ENCODE measurements around the gene DUSP11.
A peak's percentile ranks its signal among the peaks of the same experiment; 100 is the strongest.
"Not testable (repeated sequence)": the region's sequence is repeated elsewhere in the genome, so short reads cannot be mapped to it uniquely, and the experiment has no call there.

DUSP11 gene

DNA sequence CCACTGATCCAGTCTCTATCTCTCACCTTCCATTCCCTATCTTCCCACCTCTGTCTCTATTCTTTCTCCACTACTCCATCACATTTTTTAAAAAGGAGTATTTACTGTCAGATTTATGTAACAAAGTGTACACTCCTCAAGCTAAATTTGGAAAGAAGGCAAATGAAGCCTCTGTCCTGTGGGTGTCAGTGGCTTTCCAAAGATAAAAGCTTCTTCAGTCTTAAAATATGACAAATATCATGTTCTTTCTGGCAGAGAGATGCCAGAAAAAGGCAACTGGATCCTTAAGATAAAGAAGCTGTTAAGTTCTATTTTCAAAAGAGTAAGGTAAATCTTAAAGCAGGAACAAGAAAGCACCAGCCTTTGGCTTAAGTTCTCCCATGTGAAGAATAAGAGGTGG, 7.1 kb downstream of the DUSP11 start:
- DNase-seq (ENCODE audit: low read depth): no peak

DNA sequence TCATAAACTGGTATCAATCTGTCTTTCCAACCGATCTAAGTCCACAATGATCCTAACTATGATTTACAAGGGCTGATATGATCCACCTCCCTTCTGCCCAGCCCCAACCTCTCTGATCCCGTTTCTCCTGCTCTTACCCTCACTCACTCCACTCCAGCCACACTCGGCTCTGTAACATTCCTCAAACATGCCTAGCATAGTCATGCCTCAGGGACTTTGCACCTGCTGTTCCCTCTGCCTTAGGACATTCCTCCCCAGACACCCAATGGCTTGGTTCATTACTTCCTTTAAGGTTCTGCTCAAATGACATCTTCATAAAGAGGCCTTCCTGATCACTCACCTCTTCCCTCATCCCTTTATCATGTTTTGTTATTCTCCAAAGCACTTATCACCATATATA, 9.2 kb downstream of the DUSP11 start:
- DNase-seq (ENCODE audit: low read depth): no peak

DNA sequence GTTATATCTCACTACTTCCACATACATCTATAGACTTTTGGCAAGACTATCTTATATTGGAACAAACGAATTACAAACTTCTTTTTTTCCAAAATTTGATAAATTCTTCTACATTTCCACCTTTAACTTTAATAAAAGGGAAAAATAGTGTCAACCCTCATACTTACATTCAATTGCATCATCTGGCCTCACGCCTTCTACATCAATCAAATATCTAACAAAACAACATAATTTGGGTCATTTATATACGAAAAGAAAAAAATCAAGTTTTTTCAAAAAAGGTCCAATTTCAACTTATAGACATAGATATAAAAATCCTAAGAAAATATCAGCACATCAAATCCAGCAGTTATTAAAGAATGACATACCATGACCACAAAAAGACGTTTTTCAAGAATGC, 12.9 kb downstream of the DUSP11 start:
- DNase-seq (ENCODE audit: low read depth): no peak

DNA sequence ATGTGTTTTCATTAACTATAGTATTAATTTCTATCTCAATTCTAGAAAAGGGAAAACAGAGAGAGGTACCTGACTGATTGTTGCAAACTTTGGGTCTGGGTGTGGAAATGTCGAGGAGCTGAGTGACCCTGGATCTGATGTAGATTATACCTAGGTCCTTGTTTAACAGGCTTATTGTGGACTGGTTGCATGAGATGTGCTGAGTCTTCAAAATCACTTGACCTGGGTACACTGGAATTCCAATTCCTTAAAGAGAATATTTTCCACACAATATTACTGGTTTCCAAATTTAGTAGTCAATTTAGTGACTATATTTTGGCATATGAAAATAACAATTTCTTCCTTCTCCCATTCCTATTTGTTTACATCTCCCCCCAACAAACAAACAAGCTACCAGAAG, 13.6 kb downstream of the DUSP11 start:
- no peak for DNase-seq (ENCODE audit: low read depth)

DNA sequence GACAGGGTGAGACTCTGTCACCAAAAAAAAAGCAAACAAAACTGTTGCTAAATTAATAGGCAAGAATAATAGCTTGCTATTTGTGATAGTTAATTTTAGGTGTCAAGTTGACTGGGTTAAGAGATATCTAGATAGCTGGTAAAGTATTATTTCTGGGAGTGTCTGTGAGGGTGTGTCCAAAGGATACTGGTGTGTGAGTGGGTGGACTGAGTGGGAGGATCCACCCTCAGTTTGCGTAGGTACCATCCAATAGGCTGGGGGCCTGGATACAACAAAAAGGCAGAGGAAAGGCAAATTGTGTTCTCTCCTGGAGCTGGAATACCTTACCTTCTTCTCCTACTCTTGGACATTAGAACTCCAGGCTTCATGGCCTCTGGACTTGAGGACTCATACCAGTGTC, 15.0 kb downstream of the DUSP11 start:
- no peak for DNase-seq (ENCODE audit: low read depth)

DNA sequence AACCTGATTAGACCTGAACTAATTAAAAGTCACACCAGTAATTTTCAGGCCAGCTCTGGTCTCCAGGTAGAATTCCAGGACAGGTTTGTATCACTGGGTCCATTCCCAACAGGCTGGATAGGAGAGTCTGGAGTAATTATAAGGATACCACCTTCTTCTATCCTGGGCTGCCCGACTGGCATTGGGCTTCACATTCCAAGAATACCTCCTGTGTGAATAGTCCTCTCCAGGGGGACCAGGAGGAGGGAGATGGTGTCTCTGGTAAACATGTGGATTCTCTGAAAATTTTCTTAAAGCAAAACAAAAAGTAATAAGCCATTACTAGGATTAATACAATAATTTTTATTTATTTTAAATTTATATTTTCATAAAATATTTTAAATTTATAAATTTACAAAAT, 17.3 kb downstream of the DUSP11 start:
- DNase-seq (ENCODE audit: low read depth): no peak

DNA sequence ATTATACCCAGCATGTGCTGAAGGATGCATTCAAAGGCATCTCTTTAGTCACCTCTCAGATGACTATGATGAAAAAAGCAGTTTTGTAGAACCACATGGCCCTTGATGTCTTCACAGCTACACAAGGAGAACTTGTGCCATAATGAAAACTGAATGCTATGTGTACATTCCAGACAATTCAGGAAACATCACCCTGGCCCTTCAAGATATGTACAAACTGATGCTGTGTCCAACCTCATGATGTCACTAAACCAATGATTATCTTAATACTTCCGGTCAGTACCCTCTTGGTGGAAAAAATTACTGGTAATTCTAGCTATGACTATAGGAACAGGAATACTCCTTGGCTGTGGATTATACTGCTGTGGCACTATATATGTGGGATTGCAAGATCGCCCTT, 20.0 kb downstream of the DUSP11 start:
- no peak for DNase-seq (ENCODE audit: low read depth)

DNA sequence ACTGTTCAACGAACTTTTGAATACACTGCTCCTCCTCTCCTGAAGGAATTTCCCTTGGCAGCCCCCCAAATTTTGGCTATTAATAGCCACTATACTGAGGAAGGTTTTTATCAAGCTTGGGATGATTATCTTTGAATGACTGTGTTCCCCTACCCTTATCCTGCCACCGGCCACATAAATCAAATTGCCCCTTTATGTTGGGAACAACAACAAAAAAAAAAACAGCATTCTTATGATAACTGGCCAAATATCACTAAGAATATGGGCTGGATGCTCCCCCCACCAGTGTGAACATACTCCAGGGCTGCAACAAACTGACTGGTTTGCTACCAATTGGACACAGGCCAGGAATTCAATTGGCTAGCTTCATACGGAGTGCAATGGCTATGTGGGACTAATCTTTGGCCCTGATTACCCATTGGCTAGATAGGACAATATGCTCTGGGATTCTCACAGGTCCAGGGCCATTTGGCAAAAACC, 20.6 kb downstream of the DUSP11 start:
- no peak for DNase-seq (ENCODE audit: low read depth)

DNA sequence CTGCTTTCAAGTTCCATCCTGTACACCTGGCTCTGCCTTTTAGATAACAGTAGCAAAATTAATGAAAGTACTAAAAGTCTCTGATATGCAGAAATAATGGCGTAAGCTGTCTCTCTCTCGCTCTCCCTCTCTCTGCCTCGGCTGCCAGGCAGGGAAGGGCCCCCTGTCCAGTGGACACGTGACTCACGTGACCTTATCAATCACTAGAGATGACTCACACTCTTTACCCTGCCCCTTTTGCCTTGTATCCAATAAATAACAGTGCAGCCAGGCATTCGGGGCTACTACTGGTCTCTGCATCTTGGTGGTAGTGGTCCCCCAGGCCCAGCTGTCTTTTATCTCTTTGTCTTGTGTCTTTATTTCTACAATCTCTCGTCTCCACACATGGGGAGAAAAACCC, 25.6 kb downstream of the DUSP11 start:
- not testable (repeated sequence) for DNase-seq (ENCODE audit: low read depth)

DNA sequence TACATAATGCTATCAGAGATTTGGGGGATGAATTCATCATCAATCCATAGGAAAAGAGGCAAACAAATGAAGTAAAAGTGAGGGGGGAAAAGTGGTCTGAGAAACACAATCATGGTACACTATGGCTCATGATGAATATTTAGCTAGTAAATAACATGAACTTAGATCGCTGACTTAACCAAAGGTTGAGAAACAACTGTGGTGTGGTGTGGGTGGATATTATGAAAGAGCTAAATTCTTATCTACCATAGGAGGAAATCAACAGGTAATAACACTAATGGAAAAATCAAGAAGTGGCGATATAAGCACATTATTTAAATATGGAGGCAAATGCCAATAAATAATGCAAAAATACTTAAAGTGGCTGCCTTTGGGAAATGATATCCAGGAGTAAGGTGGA, 30.6 kb downstream of the DUSP11 start:
- DNase-seq (ENCODE audit: low read depth): no peak

DNA sequence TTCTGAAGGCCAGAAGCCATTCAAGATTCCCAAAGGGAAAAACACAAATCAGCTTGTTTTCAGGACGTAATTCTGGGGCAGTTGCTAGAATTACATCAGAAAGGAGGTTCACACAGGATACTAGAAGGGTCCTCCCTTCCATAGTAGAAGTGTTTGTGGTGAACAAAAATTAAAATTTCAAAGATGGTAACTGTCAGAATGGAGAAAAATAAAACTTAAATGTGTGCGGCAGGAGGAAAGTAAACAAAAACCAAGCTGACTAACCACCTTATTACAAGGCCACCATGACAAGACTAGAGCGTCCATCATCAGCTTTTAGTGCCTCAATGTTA, 33.1 kb downstream of the DUSP11 start:
- no peak for DNase-seq (ENCODE audit: low read depth)

DNA sequence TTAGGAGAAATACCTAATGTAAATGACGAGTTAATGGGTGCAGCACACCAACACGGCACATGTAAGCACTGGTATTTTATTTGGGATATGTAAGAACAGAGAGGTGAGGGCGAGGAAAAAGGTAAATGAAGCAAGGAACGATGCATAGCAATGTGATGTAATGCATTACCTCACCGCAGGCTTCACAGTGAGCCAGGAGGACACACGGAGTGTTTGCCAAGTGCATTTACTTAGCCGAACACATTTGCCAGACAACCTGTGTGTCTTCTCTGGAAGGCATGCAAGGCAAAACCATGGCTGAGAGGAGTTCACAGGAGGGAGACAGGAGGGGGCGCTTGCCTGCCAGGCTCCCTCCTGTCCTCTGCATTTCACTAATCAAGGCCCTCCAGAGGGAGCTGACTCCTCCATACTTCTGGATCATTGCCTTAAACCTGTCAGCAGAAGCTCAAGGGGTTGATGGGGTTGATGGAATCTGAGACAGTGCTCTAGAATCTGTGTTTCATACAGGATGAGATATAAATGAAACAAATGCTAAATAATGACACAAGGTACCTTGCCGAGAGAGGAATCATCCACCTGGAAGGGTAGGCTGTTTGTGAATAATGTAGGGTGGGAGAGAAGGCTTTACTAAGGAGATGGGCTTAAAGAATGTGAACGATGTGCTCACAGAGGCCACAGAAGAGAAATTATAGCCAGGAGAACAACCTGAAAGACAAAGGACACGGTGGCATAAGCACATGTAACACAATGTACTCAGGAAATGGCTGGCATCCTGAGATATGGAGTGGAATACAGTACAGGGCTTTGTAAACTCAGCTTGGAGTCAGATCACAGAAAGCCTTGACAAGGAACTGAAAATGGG, 33.7 kb downstream of the DUSP11 start:
- DNase-seq (ENCODE audit: low read depth): no peak

DNA sequence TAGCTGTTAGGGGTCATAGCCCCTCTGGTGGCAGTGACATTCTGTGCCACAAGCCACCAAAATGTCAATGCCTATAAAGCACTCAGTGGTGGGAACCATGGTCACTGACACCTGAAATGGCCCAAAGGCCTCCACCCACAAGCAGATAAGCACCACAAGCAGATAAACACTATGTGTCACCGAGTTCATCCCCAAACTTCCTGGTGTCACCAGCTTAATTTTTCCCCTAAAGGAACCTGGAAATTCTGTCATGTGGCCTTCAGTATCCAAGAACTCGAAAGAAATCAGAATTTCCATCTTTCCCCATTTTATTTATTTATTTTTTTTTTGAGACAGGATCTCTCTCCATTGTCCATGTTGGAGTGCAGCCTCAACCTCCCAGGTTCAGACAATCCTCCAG, 39.1 kb downstream of the DUSP11 start:
- no peak for DNase-seq (ENCODE audit: low read depth)

DNA sequence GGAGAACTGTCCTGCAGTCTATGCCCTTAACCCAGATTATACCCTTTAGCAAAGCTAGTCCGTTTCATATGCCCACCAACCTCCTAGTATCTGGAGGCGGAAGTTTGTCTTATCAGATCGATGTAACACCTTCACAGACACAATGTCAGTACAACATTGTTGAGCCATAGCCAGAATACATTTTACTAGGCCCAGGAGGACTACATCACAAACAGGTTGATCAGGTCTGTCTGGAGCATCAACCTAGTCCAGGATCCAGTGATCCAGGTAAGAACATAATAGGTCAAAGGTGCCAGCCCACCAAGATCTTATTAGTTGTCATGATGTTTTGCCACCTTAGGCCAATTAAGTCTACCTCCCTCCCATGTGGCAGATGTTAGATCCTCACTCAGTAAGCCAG, 40.8 kb downstream of the DUSP11 start:
- DNase-seq (ENCODE audit: low read depth): no peak

DNA sequence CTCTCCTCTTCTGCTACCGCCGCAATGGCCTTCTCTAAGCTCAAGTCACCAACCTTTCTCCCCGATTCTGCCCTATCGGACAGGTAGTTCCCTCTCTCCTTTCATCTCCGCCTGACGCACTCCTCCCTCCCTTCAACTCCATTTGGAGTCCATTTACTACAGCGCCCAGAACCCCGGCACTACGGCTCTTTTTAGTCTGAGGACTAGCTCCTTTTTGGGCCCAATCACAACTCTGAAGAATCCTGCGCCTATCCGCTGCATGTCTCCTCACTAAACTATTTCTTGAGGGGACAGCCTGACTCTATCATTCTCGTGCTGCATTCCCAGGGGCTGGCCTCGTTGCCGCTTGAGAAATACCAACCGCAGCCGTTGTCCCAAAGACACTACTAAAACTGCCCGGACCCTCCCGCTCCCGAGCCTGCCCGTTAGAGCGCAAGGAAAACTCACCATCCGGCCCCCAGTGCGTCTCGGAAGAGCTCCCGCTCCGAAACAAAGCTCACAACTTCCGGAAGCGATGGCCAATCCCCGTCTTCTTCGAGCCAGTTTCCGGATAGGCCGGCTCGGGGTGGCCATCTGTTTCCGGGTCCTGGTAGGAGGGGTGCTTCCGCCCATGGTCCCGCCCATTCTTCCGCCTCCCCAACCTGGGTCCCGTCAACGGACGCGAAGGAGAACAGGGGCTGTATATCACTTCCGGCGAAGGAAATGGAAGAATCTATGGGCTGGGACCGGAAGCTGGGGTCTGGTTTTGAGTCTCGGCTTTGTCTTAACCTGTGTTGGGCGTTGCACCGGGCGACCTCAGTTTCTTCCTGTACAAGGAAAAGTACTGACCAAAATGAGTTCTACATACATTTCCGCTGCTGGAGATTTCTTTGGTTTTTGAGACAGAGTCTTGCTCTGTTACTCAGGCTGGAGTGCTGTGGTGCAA, 42.8 kb downstream of the DUSP11 start, which contains the start of gene TPRKB:
Gene TPRKB, minus strand, starts transcription at position 491 of the 925 bp plus-strand sequence. CDS start 2,776 bp downstream, outside the sequence.
- peak; percentile 93 for DNase-seq (ENCODE audit: low read depth)

DNA sequence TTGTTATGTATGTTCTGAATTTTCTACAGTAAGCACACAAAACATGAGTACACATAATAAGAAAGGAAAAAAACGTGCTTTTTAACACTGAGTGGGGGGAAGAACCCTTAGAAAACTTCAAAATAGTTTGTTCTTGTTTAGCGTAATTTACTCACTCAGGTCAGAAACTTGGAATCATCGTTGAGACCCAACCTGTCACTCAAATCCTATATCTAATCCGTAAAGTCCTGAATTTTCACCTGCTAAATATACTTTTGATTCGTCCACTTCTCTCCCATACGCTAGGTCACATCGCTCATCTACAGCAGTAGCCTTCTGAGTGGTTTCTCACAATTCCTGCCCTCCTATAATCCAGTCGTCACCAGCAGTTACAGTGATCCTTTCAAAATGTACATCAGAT, 43.5 kb downstream of the DUSP11 start:
- DNase-seq (ENCODE audit: low read depth): no peak

DNA sequence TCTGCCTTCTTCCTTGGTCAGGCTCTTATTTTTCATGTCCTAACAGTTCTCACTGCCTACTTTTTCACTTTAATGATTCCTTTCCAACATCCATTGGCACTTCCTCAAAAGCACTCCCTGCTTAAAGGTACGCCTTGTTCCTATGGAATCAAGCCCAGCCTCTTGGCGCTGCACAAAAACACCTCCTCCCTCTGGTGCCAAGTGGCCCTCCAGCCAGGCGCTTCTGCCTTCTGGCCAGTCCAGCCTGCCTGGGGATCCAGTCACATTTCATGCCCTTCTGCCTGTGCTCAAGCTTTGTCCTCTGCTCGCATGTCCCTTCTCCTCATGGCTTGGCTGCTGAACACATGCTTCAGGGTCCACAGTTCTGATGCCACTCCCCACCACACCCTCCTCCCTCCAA, 49.1 kb downstream of the DUSP11 start:
- no peak for DNase-seq (ENCODE audit: low read depth)

DNA sequence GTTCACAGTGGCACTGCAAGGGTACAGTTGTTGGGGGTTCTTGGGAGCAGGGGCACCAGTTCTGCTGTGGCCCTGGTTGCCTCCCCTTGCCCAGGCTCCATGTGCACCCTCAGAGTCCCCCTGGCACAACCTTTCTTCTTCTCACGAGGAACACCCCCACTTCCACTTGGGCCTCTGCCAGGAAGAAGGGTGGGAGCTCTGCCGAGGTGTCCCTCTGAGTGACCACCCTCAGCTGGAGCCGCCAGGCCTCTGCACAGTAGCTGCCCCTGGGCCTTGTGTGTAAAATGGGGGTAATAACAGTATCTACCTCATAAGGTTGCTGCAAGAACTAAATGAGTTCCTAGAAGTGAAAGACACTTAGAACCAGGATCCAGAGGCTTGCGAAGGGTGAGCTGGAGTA, 51.2 kb downstream of the DUSP11 start:
- DNase-seq (ENCODE audit: low read depth): no peak

DNA sequence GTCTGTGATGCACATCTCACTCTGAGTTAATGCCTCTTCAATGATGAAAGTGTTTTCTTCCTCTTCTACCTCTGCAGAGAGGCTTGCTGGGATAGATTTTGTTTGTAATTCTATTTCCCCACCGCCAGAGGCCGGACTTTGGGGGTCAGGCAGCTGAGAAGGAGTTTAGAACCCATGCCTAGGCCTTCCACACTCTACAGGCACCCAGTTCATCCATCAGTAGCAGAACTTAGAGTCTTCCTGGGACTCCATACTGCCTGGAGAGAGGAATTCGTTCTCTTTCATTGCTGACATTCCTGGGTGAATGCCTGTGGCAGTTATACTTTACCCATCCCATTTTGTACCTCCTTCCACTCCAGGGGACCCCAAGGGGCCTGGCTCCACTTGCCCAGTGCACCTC, 51.9 kb downstream of the DUSP11 start:
- DNase-seq (ENCODE audit: low read depth): no peak

DNA sequence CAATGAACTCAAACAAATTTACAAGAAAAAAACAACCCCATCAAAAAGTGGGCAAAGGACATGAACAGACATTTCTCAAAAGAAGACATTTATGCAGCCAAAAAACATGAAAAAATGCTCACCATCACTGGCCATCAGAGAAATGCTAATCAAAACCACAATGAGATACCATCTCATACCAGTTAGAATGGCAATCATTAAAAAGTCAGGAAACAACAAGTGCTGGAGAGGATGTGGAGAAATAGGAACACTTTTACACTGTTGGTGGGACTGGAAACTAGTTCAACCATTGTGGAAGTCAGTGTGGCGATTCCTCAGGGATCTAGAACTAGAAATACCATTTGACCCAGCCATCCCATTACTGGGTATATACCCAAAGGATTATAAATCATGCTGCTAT, 53.2 kb downstream of the DUSP11 start:
- not testable (repeated sequence) for DNase-seq (ENCODE audit: low read depth)

DNA sequence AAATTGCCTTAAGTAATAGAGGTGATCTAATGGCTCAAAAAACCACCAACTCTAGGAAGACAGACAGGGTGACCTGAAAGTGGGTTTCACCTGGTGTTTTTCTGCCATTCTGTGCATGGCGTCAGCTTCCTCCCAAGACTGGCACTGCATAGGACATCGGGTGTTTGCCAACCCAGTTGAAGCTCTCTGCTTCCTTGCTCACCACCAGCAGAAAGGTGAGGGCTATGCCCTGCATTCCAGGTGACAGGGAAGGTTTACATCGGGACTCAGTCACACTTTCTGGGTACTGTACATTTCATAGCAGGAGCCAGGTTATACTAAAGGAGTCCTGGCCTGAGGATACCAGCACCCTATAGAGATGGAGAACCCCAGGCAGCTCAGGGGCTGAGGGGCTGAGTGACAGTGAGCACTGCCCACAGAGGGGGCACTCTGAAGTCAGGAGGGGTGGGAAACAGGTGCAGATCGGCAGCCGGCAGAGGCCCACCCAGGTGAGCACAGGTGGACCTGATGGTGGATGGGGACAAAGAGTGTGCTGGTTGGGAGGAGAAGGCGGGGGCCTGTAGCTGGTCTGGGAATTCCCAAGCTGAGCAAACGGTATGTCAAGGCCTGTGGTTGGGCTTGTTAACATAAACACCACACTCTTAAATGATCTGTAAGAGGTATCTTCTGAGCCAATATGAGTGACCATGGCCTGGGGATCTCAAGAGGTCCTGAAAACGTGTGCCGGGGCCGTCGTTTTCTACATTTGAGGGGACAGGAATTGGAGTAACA, 60.9 kb downstream of the DUSP11 start:
- no peak for DNase-seq (ENCODE audit: low read depth)

DNA sequence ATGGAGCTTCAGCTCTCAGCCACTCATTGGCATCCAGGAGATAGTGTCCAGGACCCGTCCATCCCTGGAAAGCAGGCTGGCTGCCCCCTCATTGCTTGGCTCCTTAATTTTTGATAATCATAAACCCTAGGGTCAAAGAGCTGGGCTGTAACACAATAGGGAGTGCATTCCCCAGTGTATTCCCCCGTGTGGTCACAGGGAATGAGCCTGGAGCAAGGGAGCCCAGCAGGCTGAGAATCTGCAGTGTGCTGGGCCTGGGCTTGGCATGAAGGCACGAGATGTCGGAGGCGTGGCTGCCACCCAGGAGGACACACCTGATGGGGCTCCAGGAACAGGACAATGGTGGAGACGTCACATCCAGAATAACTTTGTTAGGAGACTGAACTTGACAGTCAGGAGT, 61.5 kb downstream of the DUSP11 start:
- no peak for DNase-seq (ENCODE audit: low read depth)

Data from activated gamma-delta T cell treated with anti-CD3 and anti-CD28 coated beads, Interleukin-2, amount 50 U/mL, for 16 hours (primary cell).